ENCODE results near the gene MFAP5.
A peak's percentile ranks its signal among the peaks of the same experiment; 100 is the strongest.
"Not testable (repeated sequence)": the region's sequence is repeated elsewhere in the genome, so short reads cannot be mapped to it uniquely, and the experiment has no call there.

The MFAP5 gene

GRCh38 chr12:8672381-8672780, 9.8 kb upstream of the MFAP5 start:
- DNase-seq = no peak

- no peak for DNase-seq
Observed at GRCh38 chr12:8668441-8668840, 5.8 kb upstream of the MFAP5 start.

GRCh38 chr12:8667270-8667669, 4.6 kb upstream of the MFAP5 start:
- no peak for DNase-seq

GRCh38 chr12:8665759-8666158, 3.1 kb upstream of the MFAP5 start:
- no peak for DNase-seq

- DNase-seq = no peak
Observed at GRCh38 chr12:8664228-8664913, 1.7 kb upstream of the MFAP5 start.

- DNase-seq = no peak
Observed at GRCh38 chr12:8661751-8662150, 875 bp downstream of the MFAP5 start.

- no peak for DNase-seq
Observed at GRCh38 chr12:8661016-8661415, 1.6 kb downstream of the MFAP5 start.

- DNase-seq = no peak
Observed at GRCh38 chr12:8658346-8658745, 4.3 kb downstream of the MFAP5 start.

GRCh38 chr12:8655421-8655820, 7.2 kb downstream of the MFAP5 start:
- DNase-seq = no peak

- peak; percentile 83 for DNase-seq
Observed at GRCh38 chr12:8648576-8649205, 13.9 kb downstream of the MFAP5 start.

- DNase-seq = no peak
Observed at GRCh38 chr12:8647968-8648367, 14.7 kb downstream of the MFAP5 start.

GRCh38 chr12:8644345-8645248, 18.0 kb downstream of the MFAP5 start:
- DNase-seq = no peak

- no peak for DNase-seq
Observed at GRCh38 chr12:8642775-8643174, 19.9 kb downstream of the MFAP5 start.

GRCh38 chr12:8639936-8640335, 22.7 kb downstream of the MFAP5 start:
- DNase-seq = no peak

GRCh38 chr12:8638951-8639350, 23.7 kb downstream of the MFAP5 start:
- no peak for DNase-seq

GRCh38 chr12:8637666-8638065, 25.0 kb downstream of the MFAP5 start:
- no peak for DNase-seq

GRCh38 chr12:8637244-8637643, 25.4 kb downstream of the MFAP5 start:
- no peak for DNase-seq

- DNase-seq = no peak
Observed at GRCh38 chr12:8636581-8636980, 26.0 kb downstream of the MFAP5 start.

- DNase-seq = not testable (repeated sequence)
Observed at GRCh38 chr12:8636007-8636346, 26.6 kb downstream of the MFAP5 start.

GRCh38 chr12:8635342-8636006, 27.2 kb downstream of the MFAP5 start:
- not testable (repeated sequence) for DNase-seq

- DNase-seq = no peak
Observed at GRCh38 chr12:8630131-8630530, 32.5 kb downstream of the MFAP5 start.

- no peak for DNase-seq
Observed at GRCh38 chr12:8629486-8630033, 33.1 kb downstream of the MFAP5 start.

GRCh38 chr12:8628731-8629130, 33.9 kb downstream of the MFAP5 start:
- DNase-seq = no peak

All from activated CD8-positive, alpha-beta memory T cell treated with anti-CD3 and anti-CD28 coated beads for 24 hours (primary cell).